Medulla oblongata (tissue), 1 donor: Measurements from ENCODE around the gene CCNH.

ENCODE experiments used
- DNase-seq: peaks from one replicate; pipeline ENCODE4 v3.0.0-alpha.2; 2015; ENCODE audit errors: extremely low spot score

The CCNH gene

GRCh38 chr5:87361031-87361445 is 51.7 kb downstream of the CCNH start:
- DNase-seq: no peak

DNA sequence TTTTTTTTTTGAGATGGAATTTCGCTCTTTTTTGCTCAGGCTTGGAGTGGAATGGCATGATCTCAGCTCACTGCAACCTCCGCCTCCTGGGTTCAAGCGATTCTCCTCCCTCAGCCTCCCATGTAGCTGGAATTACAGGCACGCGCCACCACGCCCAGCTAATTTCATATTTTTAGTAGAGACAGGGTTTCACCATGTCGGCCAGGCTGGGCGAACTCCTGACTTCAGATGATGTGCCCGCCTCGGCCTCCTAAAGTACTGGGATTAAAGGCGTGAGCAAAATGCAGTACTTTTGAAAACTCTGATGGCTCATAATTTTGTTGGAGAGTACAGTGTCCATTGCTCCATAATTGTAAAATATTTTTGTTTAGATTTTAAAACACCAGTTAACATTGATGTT is 52.6 kb downstream of the CCNH start:
- DNase-seq: no peak

DNA sequence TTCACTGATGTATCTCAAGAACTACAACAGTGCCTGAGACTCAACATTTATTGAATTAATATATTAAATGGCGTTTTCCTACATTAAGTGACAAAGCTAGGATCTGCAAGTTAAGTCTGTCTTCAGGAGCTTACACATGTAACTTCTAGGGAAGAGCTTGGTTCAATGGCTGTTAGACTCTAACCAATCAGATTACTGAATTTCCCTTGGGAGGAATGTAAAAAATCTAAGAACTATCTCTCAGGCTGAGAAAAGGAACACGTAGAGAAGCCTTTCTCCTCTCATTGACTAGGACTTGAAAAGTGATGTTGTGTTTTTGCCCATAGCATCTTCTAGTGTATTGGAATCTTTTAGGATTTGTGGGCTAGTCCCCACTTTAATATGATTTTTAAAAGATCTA is 53.6 kb downstream of the CCNH start:
- DNase-seq: no peak

- no peak for DNase-seq
Observed at GRCh38 chr5:87354496-87354895, 58.2 kb downstream of the CCNH start.

- no peak for DNase-seq
Observed at GRCh38 chr5:87347841-87348240, 64.9 kb downstream of the CCNH start.

- no peak for DNase-seq
Observed at GRCh38 chr5:87347272-87347671, 65.5 kb downstream of the CCNH start.
